ENCODE data around the gene TKT.

GRCh38 chr3:53198256-53198977 is 57.4 kb downstream of the TKT start:
- TF ChIP-seq MAZ (IDR thresholded peaks at IDR 0.05; ENCODE audit: borderline replicate concordance, low read depth, low read length): no peak
- no peak for TF ChIP-seq CTCF (IDR thresholded peaks at IDR 0.05)
- TF ChIP-seq POLR2A (IDR thresholded peaks at IDR 0.05; ENCODE audit: low read length): no peak

Measured in A549 (cell line).